Gastrocnemius medialis (tissue), 4 donors: ENCODE data around the gene CDC42EP3. TPM values are rescaled to one million over a fixed set of nuclear protein-coding genes. Genes with fewer than 3 reads are reported as not detected.

Experiments
- ATAC-seq, 2 donors: fragments of 150-250 bp; one replicate each; pipeline ENCODE4 v1.9.1; 2016
- DNase-seq, 2 donors: peaks; one replicate each; pipeline ENCODE4 v3.0.0-alpha.2; 2019
- H3K27ac ChIP-seq, 4 donors: fragments of 200-600 bp; sonication (generic); 1 replicate in 1 of 4; 2 replicates in 3 of 4; pipeline ENCODE4 v1.5.1; 2016 to 2018; ENCODE audit warnings: mild to moderate bottlenecking in 2 of 4, moderate library complexity in 1 of 4
- H3K27me3 ChIP-seq, 3 donors: fragments of 200-600 bp; sonication (generic) in 2 of 3; 1 replicate in 1 of 3; 2 replicates in 2 of 3; pipeline versions ENCODE4 v1.5.1 to v1.6.0; 2016 to 2019; ENCODE audit warnings: mild to moderate bottlenecking in 1 of 3, moderate library complexity in 1 of 3
- H3K36me3 ChIP-seq, 2 donors: fragments of 200-600 bp; sonication (generic) in 1 of 2; one replicate each; pipeline ENCODE4 v1.5.1; 2017 to 2018
- H3K4me1 ChIP-seq, 2 donors: fragments of 200-600 bp; sonication (generic) in 1 of 2; one replicate each; pipeline ENCODE4 v1.5.1; 2016 to 2017; ENCODE audit warnings: mild to moderate bottlenecking in 2 of 2
- H3K4me3 ChIP-seq, 4 donors: fragments of 200-600 bp; sonication (generic) in 3 of 4; 1 replicate in 1 of 4; 2 replicates in 3 of 4; pipeline ENCODE4 v1.5.1; 2016 to 2019; ENCODE audit warnings: mild to moderate bottlenecking in 2 of 4
- H3K9me3 ChIP-seq, 3 donors: fragments of 200-600 bp; sonication (generic) in 2 of 3; 1 replicate in 1 of 3; 2 replicates in 2 of 3; pipeline ENCODE4 v1.5.1; 2016 to 2019
- POLR2A ChIP-seq, 2 donors: fragments of 450-650 bp; IDR thresholded peaks; one replicate each; pipeline ENCODE4 v1.6.1; 2017; ENCODE audit warnings: antibody characterized with exemption in 2 of 2, mild to moderate bottlenecking in 2 of 2, moderate library complexity in 2 of 2
- in situ Hi-C, 4 donors: fragments of 200-750 bp; cut with MboI; loops; one replicate each; pipeline versions ENCODE4 v1.15.0 to v1.8.0; 2017; ENCODE audit warnings: low sequenced_read_pairs in 4 of 4
- intact Hi-C: fragments of 100-400 bp; cut with DNase I; formaldehyde crosslinking; loops from one replicate; pipeline ENCODE4 v1.15.1; 2023; ENCODE audit warnings: low total_unique reads
- total RNA-seq, 4 donors: library from RNA; depleted of rRNA; stranded (reverse); fragments of >200 nt; gene quantifications; one replicate each; pipeline versions ENCODE4 v1.1.0 to v1.2.3, GENCODE V29; 2016
- TF ChIP-seq, protein P1 (sequence below), 5 experiments: fragments of 450-650 bp in 3 of 5; fragments of 200-600 bp in 2 of 5; sonication (generic) in 2 of 5; IDR thresholded peaks in 4 of 5; conservative IDR thresholded peaks in 1 of 5; 1 replicate in 4 of 5; 2 replicates in 1 of 5; pipeline ENCODE4 v1.5.1; 2016 to 2019; ENCODE audit warnings: antibody characterized with exemption in 5 of 5, mild to moderate bottlenecking in 3 of 5, moderate library complexity in 3 of 5

Gene CDC42EP3
- total RNA-seq, 4 donors from 2014 or later = 20.0 to 90.6 (median 57.2) TPM

DNA sequence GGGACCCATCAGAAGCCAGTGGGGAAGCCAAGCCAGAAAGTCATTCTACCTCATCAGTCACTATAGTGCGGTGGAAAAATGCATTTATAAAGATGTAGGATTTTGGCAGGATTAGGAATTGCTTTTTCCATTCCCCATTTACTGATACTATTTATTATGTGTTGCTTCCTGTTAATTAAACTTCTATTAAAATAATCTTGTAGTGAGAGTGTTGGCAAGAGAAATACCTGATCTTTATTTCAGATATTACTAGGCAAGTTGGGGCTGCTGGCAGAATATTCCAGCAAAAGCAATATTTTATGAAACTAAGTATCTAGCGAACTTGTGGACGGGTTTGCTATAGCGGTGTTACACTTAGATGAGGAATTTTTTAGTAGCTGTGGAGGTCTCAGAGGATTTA lies 23.9 kb upstream of the CDC42EP3 start:
- ATAC-seq (no peak), DNase-seq (no peak)
- intact Hi-C loops (no loop called here), in situ Hi-C loops (loop anchor here in 1 of 4 donors (25.0 kb wide), 1 partner anchor 283 kb away; no protein-coding TSS in a partner anchor)
- no peaks in the 10 kb centered on the region for H3K4me1 ChIP-seq
- TF ChIP-seq, protein P1, sequence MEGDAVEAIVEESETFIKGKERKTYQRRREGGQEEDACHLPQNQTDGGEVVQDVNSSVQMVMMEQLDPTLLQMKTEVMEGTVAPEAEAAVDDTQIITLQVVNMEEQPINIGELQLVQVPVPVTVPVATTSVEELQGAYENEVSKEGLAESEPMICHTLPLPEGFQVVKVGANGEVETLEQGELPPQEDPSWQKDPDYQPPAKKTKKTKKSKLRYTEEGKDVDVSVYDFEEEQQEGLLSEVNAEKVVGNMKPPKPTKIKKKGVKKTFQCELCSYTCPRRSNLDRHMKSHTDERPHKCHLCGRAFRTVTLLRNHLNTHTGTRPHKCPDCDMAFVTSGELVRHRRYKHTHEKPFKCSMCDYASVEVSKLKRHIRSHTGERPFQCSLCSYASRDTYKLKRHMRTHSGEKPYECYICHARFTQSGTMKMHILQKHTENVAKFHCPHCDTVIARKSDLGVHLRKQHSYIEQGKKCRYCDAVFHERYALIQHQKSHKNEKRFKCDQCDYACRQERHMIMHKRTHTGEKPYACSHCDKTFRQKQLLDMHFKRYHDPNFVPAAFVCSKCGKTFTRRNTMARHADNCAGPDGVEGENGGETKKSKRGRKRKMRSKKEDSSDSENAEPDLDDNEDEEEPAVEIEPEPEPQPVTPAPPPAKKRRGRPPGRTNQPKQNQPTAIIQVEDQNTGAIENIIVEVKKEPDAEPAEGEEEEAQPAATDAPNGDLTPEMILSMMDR (IDR thresholded peaks at IDR 0.05 in 4 of 5, conservative IDR thresholded peaks at IDR 0.05 in 1 of 5) = no peak
- no peak for TF ChIP-seq POLR2A (IDR thresholded peaks at IDR 0.05)
- no peaks in the 10 kb centered on the region for H3K36me3 ChIP-seq
- no peaks in the 10 kb centered on the region for H3K9me3 ChIP-seq
- H3K27ac ChIP-seq = no peak overlapping the region
- H3K27me3 ChIP-seq = no peaks in the 10 kb centered on the region
- no peak overlapping the region for H3K4me3 ChIP-seq

DNA sequence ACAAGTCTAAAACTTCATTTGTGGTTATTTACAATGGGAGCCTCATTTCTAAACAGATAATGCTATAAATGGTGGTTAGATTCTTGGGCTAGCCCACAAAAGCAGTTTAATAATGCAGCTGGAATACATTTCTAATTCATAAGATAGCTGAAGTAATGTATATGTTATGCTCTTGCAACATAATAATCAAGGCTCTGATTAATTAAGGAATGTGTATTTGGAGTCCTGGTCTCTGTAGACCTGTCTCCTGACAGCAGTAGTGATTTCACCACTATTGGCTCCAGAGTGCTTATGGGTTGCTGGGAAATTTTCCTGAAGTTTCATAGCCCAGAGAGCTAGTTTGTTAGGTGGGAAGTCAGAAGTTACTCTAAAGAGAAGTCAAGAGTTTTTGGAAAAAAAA lies 21.3 kb upstream of the CDC42EP3 start:
- DNase-seq (no peak), ATAC-seq (no peak)
- H3K4me1 ChIP-seq = peaks cover 0 to 10% of the 10 kb centered on the region in 2 donors
- TF ChIP-seq POLR2A (IDR thresholded peaks at IDR 0.05) = no peak
- TF ChIP-seq, protein P1 (IDR thresholded peaks at IDR 0.05 in 4 of 5, conservative IDR thresholded peaks at IDR 0.05 in 1 of 5) = no peak
- H3K27me3 ChIP-seq = no peaks in the 10 kb centered on the region
- intact Hi-C loops (no loop called here), in situ Hi-C loops (loop anchor here in 1 of 4 donors (25.0 kb wide), 1 partner anchor 280 kb away; no protein-coding TSS in a partner anchor)
- H3K27ac ChIP-seq = no peak overlapping the region
- H3K36me3 ChIP-seq = no peaks in the 10 kb centered on the region
- H3K9me3 ChIP-seq = no peaks in the 10 kb centered on the region
- no peak overlapping the region for H3K4me3 ChIP-seq

DNA sequence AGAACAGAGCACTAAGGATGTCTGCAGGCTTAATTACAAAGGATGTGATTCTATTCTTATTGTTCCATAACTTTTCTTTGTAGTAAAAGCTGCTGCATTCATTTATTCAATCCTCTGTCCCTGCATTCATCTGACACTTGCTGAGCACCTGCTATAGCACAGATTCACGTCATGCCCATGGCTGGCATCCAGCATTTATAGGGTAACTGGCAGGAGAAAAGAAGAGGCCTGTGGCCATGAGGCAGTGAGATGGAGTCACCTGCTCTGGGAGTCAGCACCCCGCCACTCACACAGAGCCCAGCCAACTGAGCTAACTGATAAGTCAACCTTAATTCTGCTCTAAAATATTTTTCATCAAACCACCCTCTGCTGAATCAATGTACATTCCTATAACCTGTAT lies 18.3 kb upstream of the CDC42EP3 start:
- DNase-seq (no peak), ATAC-seq (no peak)

DNA sequence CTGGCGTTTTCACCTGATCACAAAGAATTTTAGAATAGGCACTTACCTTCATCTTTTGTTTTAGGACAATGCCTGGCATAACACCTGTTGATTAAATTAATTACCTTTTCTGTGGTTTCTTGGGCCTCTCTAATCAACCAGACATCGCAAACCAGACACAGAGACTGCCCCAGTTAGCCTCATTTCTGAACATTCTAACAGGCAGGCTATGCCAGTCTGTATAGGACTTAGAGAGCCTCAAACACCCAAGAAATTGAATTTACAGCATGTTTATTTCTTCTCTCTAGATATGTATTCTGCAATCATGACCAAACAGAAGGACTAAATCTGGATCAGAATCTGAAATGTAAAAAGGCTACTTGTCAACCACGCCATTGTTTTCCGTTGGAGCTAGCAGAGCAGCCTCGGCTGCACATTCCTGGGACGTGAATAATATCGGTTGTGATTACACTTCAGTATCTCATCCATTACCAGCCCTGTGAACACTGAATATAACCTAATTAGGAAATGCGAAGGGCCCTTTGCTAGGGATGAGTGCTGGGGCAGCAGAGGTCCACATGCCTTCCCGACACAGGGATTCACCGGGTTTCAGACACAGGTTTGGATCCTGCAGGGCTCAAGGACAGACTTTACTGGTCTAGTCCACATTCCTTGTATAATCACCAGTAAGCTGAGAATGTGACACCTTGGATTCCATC lies 17.5 kb upstream of the CDC42EP3 start:
- in situ Hi-C loops = loop anchor here in 1 of 4 donors (25.0 kb wide), 1 partner anchor 277 kb away; no protein-coding TSS in a partner anchor
- ATAC-seq = peak in 1 of 2 donors; percentile 80

More for the DNA sequence above, 18.3 kb upstream of the CDC42EP3 start:
- peaks cover 0 to 10% of the 10 kb centered on the region in 2 donors for H3K4me1 ChIP-seq
- H3K27me3 ChIP-seq = no peaks in the 10 kb centered on the region
- no peaks in the 10 kb centered on the region for H3K9me3 ChIP-seq
- TF ChIP-seq, protein P1 (IDR thresholded peaks at IDR 0.05 in 4 of 5, conservative IDR thresholded peaks at IDR 0.05 in 1 of 5) = no peak
- no peak overlapping the region for H3K27ac ChIP-seq
- no peak overlapping the region for H3K4me3 ChIP-seq
- H3K36me3 ChIP-seq = no peaks in the 10 kb centered on the region
- intact Hi-C loops = no loop called here
- in situ Hi-C loops = loop anchor here in 1 of 4 donors (25.0 kb wide), 1 partner anchor 277 kb away; no protein-coding TSS in a partner anchor

More for the DNA sequence above, 17.5 kb upstream of the CDC42EP3 start:
- no peaks in the 10 kb centered on the region for H3K9me3 ChIP-seq
- H3K36me3 ChIP-seq = no peaks in the 10 kb centered on the region
- DNase-seq = no peak
- peaks cover 0 to 10% of the 10 kb centered on the region in 2 donors for H3K4me1 ChIP-seq
- no peak for TF ChIP-seq POLR2A (IDR thresholded peaks at IDR 0.05)
- TF ChIP-seq, protein P1 (IDR thresholded peaks at IDR 0.05 in 4 of 5, conservative IDR thresholded peaks at IDR 0.05 in 1 of 5) = no peak
- H3K27ac ChIP-seq = no peak overlapping the region
- intact Hi-C loops = no loop called here
- no peak overlapping the region for H3K4me3 ChIP-seq
- no peaks in the 10 kb centered on the region for H3K27me3 ChIP-seq
